Activated naive CD4-positive, alpha-beta T cell treated with anti-CD3 and anti-CD28 coated beads, Interleukin-2, amount 50 U/mL, for 16 hours (primary cell): ENCODE data around the gene DAGLA.
A peak's percentile ranks its signal among the peaks of the same experiment; 100 is the strongest.
"Not testable (repeated sequence)": the region's sequence is repeated elsewhere in the genome, so short reads cannot be mapped to it uniquely, and the experiment has no call there.

ENCODE experiments used
- DNase-seq: peaks from one replicate; pipeline ENCODE4 v3.0.0-alpha.2; 2020

The DAGLA gene

GRCh38 chr11:61679893-61680621, at the start of gene DAGLA:
TSS of gene DAGLA (plus strand) at chr11:61680391. CDS start at chr11:61720156, 39,765 bp downstream.
- peak; percentile 67 for DNase-seq

GRCh38 chr11:61632096-61632495, 48.1 kb upstream of the DAGLA start:
- no peak for DNase-seq

DNA sequence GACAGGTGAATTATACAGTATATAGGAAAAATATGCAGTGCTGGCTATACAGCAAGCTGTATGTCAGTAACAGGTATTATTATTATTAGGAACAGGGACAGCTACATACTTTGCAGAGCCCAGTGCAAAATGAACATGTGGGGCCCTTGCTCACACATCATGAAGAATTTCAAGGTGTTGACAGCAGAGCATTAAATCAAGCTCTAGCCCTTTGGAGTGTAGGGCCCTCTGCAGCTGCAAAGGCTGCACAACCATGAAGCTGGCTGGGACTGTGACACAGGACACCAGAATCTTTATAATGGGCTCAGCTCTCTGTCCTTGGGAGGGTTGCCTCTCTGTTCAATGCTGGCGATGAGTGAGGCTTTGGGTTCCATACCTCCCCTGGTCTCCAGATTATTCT, 44.9 kb upstream of the DAGLA start:
- no peak for DNase-seq

GRCh38 chr11:61635787-61636186, 44.4 kb upstream of the DAGLA start:
- no peak for DNase-seq

GRCh38 chr11:61636676-61637075, 43.5 kb upstream of the DAGLA start:
- no peak for DNase-seq

- no peak for DNase-seq
Observed at GRCh38 chr11:61637277-61637676, 42.9 kb upstream of the DAGLA start.

GRCh38 chr11:61639816-61640443, 40.3 kb upstream of the DAGLA start:
- no peak for DNase-seq

DNA sequence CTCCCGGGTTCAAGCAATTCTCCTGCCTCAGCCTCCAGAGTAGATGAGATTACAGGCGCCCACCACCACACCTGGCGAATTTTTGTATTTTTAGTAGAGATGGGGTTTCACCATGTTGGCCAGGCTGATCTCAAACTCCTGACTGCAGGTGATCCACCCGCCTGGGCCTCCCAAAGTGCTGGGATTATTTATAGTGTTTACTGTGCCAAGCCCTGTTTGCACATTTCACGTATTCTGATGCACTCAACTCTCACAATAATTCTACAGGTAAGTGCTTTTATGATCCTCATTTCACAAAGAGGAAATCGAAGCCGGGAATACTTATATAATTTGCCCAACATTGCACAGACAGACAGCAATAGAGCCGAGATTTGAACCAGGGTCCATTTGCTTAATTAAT, 38.0 kb upstream of the DAGLA start:
- no peak for DNase-seq

DNA sequence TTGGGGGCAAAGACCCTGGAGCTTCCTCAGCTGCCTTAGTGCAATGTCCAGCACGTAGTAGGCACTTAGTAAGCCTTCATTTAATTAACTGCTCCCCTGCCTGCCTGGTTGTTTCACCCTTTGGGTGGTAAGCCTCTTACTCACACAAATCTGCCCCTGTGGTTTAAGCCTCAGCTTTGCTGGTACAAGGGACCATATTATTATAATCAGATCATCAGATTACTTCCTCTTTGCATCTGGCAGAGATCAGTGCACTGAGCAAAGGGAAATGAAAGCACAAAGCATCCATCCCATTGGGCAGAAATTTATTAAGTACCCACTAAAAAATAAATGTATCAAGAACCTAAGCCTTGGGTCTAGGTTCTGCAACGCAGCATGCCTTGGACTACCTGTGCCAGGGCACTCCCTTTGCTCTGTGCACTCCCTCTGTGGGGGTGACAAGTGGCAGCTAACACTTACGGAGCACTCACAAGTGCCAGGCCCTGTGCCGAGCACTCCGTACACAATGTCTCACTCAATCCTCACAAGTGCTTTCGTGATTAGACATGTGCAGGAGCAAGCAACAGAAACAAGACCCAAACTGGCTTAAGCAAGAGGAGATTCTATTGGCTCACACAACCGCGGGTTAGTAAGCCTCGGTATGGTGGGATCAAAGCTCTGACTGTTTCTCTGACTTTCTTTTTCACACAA, 34.9 kb upstream of the DAGLA start:
- no peak for DNase-seq

DNA sequence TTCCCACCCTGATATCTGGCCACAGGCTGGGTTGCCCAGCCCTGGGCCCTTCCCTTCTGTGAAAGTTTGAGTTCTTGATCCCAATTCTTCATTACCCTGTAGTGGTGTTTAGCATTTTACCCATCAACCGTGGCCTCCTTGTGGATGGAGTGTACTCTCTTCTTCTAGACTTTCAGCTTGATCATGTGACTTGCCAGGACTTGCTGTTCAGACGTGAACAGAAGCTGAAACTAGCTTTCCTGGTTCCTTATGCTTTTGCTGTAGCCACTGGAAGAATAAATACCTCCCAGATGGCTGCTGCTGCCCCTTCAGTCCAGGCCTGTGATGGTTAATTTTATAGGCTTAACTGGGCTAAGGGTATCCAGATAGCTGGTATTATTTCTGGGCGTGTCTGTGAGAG, 32.7 kb upstream of the DAGLA start:
- no peak for DNase-seq

GRCh38 chr11:61650781-61651571, 29.2 kb upstream of the DAGLA start:
- DNase-seq: no peak

DNA sequence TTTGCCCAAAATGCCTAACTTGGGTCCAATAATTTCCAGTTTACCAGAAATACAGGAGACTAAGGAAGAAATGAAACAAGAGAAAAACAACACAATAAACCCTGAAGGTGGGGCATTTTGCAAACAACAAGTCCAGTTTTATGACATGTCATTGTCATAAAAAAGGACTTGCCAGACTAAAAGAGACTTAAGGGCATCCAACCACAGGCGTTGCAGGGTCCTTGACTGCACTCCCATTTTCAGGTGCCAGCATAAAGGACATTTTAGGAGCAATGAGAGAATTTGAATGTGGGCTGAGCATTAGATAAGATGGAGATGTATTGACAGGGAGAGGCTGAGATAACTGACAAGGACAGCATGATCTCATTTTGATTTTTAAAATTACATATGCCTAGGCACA, 28.1 kb upstream of the DAGLA start:
- no peak for DNase-seq

DNA sequence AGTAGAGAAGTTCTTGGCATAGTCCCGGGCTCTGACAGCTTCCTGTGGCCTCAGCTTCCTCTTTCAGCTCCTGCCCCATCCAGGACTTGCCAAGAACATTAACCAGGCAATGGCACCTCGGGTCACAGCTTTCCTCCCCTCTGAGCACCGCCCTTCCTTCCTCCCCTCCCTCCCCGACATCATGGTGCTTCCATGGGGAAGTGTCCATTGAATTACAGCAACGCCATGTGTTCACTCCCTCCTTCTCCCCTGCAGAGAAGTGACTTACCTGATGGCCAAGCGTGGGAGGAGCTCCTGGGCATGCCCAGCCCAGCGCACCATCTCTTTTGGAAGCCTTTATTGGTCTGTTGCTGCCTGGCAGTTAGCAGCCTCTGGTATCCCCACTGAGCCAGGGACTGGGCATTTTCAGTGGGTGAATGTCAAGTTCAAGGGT, 25.8 kb upstream of the DAGLA start:
- DNase-seq: no peak

GRCh38 chr11:61655266-61656159, 24.7 kb upstream of the DAGLA start:
- not testable (repeated sequence) for DNase-seq

DNA sequence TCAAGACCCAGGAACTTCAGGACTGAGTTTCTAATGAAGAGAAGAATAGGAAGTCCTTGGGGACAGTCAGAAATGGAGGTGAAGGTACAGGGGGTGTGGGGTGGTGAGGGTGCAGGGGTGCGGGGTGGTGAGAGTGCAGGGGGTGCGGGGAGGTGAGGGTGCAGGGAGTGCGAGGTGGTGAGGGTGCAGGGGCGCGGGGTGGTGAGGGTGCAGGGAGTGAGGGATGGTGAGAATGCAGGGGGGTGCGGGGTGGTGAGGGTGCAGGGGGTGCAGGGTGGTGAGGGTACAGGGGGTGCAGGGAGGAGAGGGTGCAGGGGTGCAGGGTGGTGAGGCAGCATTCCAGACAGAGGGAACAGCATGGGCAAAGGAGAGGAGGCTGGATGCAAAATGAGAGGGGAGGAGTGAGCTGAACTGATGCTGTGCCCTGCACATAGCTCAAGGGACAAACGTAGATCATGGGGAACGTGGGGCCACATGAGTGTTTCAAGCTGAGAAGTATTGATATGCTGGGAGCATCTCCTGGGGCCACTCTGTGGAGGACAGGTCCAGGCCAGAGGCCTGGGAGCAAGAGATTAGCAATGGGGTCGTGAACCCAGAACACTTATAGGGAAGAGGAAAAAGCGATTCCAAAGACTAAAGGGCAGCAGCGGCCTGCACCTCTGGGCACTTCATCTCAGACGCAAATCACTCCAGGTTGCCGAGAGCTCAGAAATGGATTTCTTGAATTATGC, 23.7 kb upstream of the DAGLA start:
- no peak for DNase-seq

DNA sequence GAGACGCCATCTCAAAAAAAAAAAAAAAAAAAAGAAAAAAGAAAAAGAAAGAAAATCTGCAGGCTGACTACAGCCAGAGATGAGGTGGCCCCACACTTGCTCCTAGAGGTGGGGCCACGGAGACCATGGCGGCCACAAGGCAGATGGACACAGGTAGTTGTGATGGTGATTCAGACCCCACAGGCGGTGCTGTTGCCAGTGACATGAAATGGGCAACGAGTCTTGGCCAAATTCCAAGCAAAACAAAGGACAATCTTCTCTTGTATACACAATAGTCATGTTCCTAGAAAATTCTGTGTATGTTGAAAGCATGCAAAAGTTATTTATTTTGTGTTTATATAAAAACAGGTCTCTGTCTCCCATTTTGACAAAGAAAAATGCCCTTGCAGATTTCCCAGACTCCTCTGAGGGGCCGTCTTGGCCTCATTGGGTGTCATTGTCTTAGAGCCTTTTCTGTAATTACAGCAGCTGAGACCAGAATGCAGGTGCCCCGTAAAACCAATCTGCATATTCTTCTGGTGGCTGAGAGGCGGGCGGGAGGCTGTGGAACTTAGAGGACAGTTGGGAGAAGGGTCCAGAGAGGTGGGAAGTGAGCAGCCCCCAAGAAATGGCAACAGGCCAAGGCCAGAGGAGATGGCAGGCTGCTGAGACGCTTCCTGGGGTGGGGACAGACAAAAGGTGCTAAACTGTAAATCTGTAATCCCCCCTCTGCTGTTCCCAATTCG, 22.5 kb upstream of the DAGLA start:
- no peak for DNase-seq

DNA sequence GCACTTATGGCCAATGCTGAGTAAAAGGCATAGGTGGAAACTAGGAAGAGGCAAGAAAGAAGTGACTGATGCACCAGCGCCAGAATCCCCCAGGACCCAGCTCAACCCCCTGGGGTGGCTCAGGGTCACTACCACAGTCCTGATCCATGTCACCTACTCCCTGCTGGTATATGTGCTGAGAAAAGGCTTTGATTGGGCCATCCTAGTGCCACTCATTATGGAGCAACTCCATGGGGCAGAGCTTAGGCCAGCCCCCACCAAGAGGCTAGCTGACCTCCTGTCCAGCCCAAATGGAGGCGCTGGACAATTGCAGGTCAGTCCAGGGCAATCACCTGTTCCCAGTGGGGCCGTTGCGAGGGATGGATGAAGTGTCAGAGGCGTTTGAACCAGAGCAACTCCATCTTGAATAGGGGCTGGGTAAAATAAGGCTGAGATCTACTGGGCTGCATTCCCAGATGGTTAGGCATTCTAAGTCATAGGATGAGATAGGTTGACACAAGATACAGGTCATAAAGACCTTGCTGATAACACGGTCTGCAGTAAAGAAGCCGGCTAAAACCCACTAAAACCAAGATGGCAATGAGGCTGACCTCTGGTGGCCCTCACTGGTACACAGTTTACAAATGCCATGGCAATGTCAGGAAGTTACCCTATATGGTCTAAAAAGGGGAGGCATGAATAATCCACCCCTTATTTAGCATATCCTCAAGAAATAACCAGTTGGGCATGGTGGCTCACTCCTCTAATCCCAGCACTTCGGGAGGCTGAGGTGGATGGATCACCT, 20.6 kb upstream of the DAGLA start:
- DNase-seq: no peak

DNA sequence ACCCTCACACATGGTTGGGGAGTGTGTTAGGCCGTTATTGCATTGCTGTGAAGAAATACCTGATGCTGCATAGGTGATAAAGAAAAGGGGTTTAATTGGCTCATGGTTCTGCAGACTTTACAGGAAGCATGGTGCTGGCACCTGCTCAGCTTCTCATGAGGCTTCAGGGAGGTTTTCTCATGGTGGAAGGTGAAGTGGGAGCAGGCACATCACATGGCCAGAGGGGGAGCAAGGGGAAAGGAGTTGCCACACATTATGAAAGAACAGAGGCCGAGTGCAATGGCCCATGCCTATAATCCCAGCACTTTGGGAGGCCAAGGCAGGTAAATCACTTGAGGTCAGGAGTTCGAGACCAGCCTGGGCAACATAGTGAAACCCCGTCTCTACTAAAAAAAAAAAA, 19.2 kb upstream of the DAGLA start:
- not testable (repeated sequence) for DNase-seq

GRCh38 chr11:61666684-61667297, 13.4 kb upstream of the DAGLA start:
- no peak for DNase-seq
